AG04449 (cell line): ENCODE measurements around the gene CCSER2.

ENCODE experiments used
- CTCF ChIA-PET: fragments of 350-600 bp; formaldehyde crosslinking; extraction: SDS; loops from one replicate; lab custom pipeline; 2021; ENCODE audit warnings: antibody characterized with exemption; lab: Yijun Ruan, JAX
- POLR2A ChIA-PET: fragments of 400-600, 350-600 bp; formaldehyde crosslinking; extraction: SDS; loops from one replicate; lab custom pipeline; 2020; ENCODE audit warnings: antibody characterized with exemption, inconsistent platforms; lab: Yijun Ruan, JAX
- DNase-seq: peaks from one replicate; pipeline ENCODE4 v3.0.0-alpha.2; 2010; ENCODE audit warnings: low read depth, low spot score
- H3K4me3 ChIP-seq: 2 replicates; pipeline ENCODE4 v1.5.1; 2011; ENCODE audit warnings: low read depth, mild to moderate bottlenecking, control low read depth, low read length
- CTCF ChIP-seq: IDR thresholded peaks from one replicate; pipeline ENCODE4 v1.5.1; 2011; ENCODE audit warnings: mild to moderate bottlenecking, moderate library complexity, low read length, control low read depth, inconsistent platforms; ENCODE audit not compliant: insufficient read depth; ENCODE audit errors: missing control alignments

CCSER2 gene

GRCh38 chr10:84424731-84425167 is 96.4 kb downstream of the CCSER2 start:
- peak; percentile 95 for DNase-seq
- no peak for TF ChIP-seq CTCF
- ChIA-PET CTCF (interaction anchor here (0.9 to 2.1 kb wide), 8 partner anchors 11 to 160 kb away, joined by 3 to 6 read pairs (median 3); no protein-coding TSS in a partner anchor), POLR2A (interaction anchor here (0.7 kb wide), 2 partner anchors 97 to 112 kb away, joined by 3 read pairs; no protein-coding TSS in a partner anchor)
- H3K4me3 ChIP-seq, result peak overlapping the region; percentile 40

- POLR2A ChIA-PET, result no interaction called here
These were observed 99.7 kb downstream of the CCSER2 start for GRCh38 chr10:84427903-84428650.

GRCh38 chr10:84428711-84429110 is 100.3 kb downstream of the CCSER2 start:
- DNase-seq, result no peak
- H3K4me3 ChIP-seq, result no peak overlapping the region
- POLR2A ChIA-PET, result no interaction called here
- TF ChIP-seq CTCF, result no peak
- CTCF ChIA-PET, result interaction anchor here (3.9 to 4.3 kb wide), 2 partner anchors 10 to 109 kb away, joined by 26 to 44 read pairs; no protein-coding TSS in a partner anchor

More at GRCh38 chr10:84427903-84428650, 99.7 kb downstream of the CCSER2 start:
- DNase-seq, result no peak
- CTCF ChIA-PET, result interaction anchor here (3.9 to 4.3 kb wide), 2 partner anchors 11 to 110 kb away, joined by 26 to 44 read pairs; no protein-coding TSS in a partner anchor
- no peak overlapping the region for H3K4me3 ChIP-seq
- no peak for TF ChIP-seq CTCF

GRCh38 chr10:84429926-84430520 is 101.6 kb downstream of the CCSER2 start:
- ChIA-PET CTCF (interaction anchor here (0.6 to 4.3 kb wide), 18 partner anchors 9 to 114 kb away, joined by 3 to 44 read pairs (median 4); no protein-coding TSS in a partner anchor), POLR2A (no interaction called here)
- no peak for DNase-seq
- peak; percentile 63 for TF ChIP-seq CTCF
- H3K4me3 ChIP-seq, result no peak overlapping the region

- ChIA-PET POLR2A (no interaction called here), CTCF (no interaction called here)
- no peak for DNase-seq
- TF ChIP-seq CTCF, result no peak
- H3K4me3 ChIP-seq, result no peak overlapping the region
These were observed 104.5 kb downstream of the CCSER2 start for GRCh38 chr10:84432891-84433290.

- CTCF ChIA-PET, result no interaction called here
- TF ChIP-seq CTCF, result no peak
- DNase-seq, result no peak
- no peak overlapping the region for H3K4me3 ChIP-seq
- POLR2A ChIA-PET, result no interaction called here
These were observed 112.4 kb downstream of the CCSER2 start for GRCh38 chr10:84440781-84441180.
